HG03095 (cell line): ENCODE measurements around the gene NXF1.
"Not testable (repeated sequence)": the region's sequence is repeated elsewhere in the genome, so short reads cannot be mapped to it uniquely, and the experiment has no call there.

Source experiments
- ATAC-seq: cut with Tn5 transposase; IDR thresholded peaks from one replicate; pipeline ENCODE4 v1.9.1; 2021; ENCODE audit warnings: moderate library complexity; ENCODE audit not compliant: unreplicated experiment

Gene NXF1

DNA sequence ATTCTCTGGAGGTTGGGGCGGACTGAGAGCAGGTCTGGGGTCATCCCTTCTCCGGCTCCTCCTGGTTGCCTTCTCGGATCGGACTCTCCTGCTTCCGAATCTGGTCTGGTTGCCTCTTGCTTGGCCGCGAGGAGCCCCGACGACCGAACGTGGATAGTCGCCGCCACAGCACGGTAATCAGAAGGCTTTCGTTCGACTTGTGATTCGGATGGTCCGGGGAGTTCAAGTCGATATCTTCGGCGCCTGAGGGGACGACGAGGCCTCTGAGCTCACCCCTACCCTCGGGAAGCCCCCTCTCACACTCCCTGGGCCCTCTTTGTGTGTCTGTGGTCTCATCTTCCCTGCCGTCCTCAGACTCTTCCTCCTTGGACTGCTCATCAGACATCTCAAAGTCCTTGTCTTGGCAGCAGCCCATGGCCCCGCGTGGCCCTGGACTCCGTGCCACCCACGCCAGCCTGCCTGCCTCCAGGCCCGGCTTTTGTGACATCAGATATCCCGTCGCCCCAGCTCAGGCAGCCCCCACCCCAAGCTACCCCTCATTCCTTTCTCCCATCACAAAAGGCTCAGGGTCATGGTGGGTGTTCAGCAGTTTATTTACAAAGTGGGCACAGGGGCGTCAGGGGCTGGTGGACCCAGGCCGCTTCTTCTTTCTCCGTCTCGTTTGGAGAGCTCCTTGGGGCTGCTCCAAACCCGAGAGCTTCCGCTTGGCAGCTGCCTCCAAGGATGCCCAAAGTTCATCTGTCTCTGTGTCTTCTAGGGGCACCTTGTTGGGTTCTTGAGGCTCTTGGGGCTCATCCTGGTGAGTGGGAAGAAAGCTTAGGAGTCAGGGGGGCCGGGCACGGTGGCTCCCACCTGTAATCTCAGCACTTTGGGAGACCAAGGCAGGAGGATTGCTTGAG, 27.3 kb upstream of the NXF1 start, which contains the start of gene TEX54:
TEX54 (minus strand) TSS at position 506 of the 899 bp plus-strand sequence.
- peak; percentile 14 for ATAC-seq

DNA sequence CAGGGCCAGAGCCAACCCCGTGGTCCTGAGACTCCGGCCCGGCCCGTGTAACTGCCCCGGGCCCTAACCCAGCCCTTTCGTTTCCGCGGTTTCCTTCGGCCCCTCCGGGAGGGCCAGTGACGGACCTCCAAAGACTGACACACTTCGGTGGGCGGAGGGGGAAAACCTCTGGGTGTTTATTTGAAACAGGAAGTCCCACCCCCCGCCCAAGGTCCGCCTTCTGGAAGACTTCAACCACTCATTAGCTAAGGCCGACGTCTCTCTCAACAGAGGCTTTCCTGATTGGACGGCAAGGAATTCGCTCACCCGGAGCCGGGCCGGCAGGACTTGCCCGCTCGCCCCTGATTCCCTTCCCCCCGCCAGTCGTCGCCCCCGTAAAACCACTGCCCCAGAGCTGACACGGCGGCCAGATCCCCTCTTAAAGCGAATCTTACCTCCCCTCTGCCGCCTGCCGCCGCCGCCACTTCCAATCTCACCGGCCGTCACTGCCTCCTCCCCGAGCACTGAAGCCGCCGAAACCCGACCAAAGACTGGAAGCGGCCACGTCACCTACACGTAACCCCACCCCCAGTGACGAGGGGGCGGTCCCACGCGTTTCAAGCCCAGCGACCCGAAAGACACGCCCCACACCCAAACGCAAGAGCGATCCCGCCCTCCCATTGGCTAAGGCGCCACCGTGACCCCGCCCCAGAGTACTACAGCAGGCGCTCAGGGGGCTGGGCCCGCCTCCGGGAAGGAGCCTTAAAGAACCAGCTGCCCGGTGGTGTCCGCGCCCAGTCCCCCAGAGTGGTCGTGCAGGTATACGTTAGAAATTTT, 26.5 kb upstream of the NXF1 start, which contains the start of gene STX5:
STX5 (minus strand) TSS at position 532 of the 816 bp plus-strand sequence. CDS start 808 bp downstream, outside the sequence.
- ATAC-seq, result peak; percentile 78

DNA sequence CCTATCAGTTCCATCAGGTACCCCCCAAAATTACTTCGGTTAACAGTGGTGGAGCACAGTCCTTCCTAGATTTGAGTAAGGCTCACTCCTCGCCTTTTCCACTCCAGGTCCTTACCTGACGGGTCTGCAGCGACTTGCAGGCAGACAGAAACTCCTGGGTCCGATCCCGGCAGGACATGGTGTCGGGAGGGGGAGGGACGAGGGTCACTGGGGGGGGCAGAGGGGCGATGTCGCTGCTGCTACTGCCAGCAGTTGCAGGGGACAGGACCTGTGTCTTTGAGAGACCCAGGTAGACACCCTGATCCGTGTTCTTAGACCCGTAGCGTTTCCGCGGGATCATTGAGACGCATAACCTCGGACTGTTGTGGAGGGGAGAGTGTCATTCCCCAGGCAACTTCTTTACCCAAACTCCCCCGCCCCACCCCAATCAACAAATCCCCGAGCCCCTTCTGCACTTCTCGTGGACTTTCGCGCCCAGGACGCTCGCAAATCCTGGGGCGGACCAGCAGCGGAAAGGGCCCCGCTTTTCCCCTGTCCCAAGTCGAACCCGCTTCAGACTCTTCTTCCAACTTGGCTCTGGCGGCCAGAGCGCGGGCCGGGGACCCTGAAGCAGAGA, 25.8 kb upstream of the NXF1 start:
- peak; percentile 3 for ATAC-seq

DNA sequence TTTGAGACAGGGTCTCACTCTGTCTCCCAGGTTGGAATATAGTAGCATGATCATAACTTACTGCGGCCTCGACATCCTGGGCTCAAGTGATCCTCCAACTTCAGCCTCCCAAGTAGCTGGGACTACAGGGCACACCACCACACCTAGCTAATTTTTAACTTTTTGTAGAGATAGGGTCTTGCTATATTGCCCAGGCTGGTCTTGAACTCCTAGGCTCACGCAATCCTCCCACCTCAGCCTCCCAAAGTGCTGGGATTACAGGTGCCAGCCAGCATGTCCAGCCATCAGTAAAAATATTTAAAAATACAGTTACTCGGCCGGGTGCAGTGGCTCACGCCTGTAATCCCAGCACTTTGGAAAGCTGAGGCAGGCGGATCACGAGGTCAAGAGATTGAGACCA, 22.9 kb upstream of the NXF1 start:
- not testable (repeated sequence) for ATAC-seq

DNA sequence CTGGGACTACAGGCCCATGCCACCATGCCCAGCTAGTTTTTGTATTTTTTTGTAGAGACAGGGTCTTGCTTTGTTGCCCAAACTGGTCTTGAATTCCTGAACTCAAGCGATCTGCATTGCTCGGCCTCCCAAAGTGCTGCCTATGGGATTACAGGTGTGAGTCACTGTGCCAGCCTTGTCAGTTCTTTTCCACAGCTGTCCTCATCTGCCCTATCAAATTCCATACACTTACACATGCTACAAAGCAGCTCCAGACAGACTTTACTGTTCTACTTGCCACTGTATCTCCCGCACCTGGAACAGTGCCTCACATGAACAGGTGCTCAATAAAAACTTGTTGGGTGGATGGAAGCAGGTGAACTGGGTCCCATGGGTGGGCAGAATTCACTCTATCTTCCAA, 18.4 kb upstream of the NXF1 start:
- no peak for ATAC-seq

DNA sequence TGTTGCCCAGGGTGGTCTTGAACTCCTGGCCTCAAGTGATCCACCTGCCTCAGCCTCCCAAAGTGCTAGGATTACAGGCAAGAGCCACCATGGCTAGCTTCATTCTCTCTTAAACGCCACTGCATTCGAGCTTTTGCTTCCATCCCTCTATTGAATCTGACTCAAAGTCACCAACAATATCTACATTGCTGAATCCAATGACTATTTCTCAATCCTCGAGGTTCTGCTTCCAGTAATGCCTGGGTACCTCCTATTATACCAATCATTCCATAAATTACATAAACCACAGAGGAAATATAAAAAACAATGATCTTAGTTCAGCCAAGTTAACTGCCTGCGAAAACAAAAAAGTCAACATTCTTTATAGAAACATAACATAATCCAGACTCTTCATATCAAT, 11.9 kb upstream of the NXF1 start:
- ATAC-seq, result no peak

DNA sequence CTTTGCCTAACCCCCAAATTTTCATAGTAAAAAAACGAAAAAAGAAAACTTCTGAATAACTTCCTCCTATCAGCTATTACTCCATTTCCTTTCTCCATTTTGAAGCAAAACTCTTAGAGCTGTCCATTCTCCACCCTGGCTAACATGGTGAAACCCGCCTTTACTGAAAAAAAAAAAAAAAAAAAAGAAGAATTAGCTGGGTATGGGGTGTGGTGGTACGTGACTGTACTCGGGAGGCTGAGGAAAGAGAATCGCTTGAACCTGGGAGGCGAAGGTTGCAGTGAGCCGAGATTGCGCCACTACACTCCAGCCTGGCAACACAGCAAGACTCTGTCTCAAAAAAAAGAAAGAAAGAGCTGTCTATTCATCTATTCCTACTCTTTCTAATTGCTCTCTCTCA, 11.3 kb upstream of the NXF1 start:
- no peak for ATAC-seq

DNA sequence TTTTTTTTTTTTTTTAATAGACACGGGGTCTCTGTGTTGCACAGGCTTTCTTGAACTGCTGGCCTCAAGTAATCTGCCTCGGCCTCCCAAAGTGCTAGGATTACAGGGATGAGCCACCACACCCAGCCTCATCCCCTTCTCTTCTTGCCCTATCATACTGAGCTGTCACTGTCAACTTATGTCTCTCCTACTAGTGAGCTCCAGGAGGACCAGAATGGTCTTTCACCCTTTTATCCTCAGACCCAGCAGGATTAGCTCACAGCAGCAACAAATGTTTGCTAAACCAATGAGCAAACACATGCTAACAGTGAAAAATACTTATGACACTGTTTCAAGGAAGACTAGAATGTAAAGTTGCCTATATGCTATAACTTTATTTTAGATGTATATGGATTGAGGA, 6.4 kb upstream of the NXF1 start:
- no peak for ATAC-seq

DNA sequence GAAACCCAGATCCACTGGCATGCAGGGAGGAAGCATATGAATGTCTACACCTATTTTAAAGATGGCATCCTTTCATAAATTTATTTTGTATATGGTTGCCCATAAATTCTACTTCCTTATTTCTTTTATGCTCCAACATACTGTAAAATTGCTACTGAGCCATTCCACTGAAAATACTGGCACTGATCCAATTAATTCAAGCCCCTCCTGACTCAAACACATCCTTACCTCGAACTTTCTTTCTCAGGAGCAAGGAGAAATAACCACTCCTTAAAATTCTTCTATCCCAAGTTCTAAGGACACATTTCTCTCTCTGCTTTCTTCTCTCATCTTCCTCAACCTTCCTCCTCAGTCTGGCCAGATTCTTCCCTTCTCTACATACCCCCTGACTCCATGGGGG, 5.5 kb upstream of the NXF1 start:
- no peak for ATAC-seq

DNA sequence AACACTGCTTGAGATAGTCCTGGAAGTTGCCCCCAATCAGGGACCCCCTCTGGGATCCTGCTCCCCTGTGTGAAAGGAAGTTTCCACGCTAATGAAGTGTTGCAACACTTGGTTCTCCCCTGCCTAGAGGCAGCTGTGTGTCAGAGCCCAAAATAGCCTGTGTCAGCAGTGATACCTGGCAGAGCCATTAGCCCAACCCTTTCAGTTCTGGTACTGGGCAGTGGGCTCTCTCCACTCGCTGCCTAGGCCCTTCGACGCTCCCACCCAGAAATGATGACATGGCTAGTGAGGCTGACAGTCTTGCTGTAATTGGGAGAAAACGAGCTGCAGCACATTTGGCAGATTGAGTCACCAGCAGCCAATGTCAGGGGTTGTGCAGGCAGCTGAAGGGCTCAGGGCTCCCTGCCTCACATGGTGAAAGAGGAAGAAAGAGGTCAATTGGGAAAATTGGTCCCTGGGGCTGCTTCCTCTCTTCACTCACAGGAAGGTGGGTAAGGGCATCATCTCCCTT, 1.4 kb upstream of the NXF1 start:
- no peak for ATAC-seq

DNA sequence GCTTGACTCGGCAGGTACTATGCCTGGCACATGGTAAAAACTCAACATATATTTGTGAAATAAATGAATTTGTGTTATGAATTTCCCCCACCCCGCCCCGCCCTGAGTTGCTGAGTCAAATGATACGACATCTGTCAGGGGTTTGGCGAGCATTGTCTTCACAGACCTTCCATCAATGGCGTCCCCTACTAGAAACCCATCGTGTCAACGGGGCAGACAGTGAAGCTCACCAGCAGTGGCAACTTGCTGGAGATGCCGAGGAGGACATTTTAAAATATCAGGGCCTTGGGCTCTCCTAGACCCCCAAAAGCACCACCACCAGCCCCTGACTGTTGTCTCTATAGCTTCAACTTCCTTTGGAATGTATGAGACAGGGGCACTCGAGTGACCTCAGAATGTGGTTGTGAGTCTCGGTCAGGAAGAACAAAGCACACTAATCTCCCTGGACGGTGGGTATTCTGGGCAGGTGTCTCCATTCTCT, 761 bp upstream of the NXF1 start:
- no peak for ATAC-seq

DNA sequence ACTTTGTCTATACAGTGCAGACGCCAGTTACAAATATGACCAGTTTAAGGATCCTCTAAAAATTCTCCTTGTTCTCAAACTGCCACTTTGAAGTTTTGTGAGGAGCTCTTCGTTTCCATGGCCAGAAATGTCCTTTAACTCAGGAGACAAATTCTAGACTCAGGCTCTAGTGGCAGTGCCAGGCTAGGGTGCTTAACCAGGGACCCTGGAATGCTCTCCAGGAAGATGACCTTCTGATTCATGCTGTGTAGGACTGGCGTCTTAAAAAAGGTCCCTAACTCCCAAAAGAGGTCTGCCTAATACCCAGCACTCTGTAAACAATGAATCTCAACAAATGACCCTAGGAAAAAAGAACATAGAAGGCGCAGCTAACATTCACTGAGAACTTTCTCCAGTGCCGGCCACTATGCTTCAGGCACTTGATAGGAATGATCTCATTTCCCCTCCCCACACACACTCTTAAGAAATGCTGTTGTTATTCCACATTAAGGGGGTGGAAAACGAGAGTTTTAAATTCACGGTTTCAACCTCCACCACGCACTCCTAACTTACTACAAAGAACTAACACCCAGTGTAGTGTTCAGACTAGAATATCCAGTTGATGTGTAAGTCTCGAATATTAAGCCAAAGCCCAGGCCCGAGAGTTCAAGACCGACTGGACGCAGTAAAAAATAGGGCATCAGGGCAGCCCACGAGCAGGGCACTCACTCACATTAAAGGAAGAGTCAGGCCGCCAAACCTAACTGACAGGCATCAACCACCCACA, 747 bp downstream of the NXF1 start:
- no peak for ATAC-seq

DNA sequence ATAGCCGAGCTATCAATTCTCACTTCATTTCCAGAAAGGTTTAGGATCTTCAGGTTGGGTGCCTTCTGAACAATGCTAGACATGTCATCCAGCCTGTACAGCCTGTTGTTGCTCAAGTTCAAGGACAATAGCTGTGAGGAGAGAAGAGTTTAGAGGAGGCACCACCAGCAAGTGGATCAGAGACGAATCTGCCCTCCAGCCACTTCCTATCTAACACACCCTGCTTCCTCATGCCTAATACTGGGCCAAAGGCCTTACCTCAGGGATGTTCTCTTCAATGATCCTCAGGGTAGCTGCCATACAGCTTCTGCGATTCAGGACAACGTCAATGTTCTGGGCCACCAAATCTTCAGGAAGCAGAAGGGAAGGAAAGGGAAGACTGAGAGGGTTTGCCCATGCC, 4.2 kb downstream of the NXF1 start:
- ATAC-seq, result no peak

DNA sequence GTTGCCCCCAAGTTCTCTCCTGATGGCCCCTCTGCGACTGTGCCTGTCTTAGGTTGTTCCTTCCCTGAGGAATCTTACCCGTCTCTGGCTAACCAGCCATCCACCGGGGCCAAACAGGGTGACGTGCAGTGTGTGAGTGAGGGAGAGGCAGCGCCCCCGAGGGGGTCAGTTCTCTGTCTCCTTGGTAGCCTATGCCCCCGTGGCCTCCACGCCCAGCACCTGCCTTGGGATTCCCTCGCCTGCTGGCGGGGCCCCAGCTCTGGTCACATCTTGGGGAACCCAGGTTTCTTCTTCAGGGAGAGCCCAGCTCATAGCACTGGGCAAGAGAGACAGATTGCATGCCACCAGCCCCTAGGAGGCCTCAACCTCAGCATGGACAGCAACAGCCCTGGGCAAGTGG, 5.8 kb downstream of the NXF1 start:
- no peak for ATAC-seq

DNA sequence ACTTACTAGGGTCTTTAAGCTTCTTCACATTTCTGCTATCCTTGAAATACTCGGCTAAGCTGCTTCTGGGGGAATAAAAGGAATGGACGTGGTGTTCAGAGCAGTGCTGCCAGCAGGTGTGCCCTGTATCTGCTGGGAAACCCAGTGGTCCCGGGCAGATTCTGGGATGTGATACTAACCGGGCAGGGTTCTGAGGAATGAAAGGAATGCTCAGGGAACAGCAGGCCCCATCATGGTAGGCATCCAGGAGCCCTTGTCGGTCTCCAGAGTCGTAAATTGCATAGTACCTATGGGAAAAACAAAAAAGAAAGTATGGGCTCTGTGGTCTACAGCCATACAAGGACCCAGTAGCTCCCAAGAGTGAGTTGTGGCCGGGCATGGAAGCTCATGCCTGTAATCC, 9.0 kb downstream of the NXF1 start:
- ATAC-seq, result no peak

DNA sequence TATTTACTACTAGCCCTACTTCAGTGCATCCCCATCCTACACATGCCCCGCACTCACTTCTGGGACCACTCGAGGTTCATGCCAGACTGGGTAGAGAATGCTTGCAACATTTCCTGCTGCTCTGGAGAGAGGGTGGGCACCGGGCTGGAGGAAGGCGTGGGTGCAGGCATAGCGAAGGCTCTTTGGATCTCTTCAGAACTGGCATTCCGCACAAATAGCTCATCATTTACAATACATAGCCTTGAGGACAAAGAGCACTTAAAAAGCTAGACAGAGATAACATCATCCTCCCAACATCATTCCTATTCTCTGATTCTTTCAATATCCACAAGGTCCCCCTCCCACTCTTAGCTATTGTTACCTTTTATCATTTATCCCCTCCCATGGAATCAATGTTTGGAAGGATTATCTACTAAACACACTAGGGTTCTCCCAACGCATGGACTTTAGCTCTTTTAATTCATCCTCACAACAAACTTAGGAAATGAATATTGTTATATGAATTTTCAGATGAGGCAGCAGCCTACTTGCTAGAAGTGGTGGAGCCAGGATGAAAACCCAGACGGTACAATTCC, 11.0 kb downstream of the NXF1 start:
- ATAC-seq, result no peak

DNA sequence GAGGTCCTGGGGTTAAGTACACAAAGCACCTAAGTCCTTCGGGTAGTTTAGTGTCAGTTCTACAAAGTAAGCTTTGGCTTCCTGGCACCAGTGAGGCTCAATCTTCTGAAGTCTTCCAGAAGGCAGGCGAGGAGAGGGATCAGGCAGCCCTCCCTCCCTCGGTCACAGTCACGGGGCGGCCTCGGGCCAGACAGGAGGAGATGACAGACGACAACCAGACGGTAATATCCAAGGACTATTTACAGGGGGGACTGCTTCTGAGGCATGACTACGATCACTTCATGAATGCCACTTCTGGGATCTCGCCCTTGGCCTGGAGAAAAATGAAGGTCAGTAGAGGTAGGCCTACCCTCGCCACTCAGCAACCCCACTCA, 13.1 kb downstream of the NXF1 start:
- ATAC-seq, result no peak

DNA sequence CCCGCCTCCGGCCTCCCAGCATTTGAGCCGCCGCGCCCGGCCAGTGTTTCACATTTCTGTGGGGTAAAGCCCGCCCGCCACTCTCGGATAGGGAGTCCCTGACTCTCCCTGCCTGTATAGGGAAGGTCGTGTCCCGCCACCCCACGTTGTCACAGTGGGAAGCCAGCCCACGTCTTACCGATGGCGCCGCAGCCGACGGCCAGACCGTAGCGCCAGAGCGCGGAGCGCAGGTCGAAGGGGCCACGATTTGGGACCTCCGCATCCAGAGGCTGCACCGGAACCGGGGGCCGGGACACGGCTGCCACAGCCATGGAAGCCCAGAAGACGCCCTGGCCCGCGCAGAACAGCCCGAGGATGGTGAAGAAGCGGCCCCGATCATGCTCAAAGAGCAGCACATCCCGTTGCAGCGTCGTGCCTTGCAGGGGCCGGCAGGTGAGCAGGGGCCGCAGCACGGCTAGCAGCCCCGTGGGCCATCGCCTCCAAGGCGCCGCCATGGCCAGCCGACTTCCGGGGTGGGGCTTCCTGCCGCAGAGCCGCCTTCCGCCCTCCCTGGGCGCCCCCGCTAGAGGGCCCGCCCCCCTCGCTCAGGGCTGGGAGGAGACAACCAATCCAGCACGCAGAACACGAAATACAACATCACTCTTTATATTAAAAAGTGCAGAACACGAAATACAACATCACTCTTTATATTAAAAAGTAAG, 13.6 kb downstream of the NXF1 start, which contains the start of gene TMEM223:
TMEM223 (minus strand) TSS at position 506 of the 701 bp plus-strand sequence; CDS start at position 494, 12 bp downstream.
- ATAC-seq, result peak; percentile 71

DNA sequence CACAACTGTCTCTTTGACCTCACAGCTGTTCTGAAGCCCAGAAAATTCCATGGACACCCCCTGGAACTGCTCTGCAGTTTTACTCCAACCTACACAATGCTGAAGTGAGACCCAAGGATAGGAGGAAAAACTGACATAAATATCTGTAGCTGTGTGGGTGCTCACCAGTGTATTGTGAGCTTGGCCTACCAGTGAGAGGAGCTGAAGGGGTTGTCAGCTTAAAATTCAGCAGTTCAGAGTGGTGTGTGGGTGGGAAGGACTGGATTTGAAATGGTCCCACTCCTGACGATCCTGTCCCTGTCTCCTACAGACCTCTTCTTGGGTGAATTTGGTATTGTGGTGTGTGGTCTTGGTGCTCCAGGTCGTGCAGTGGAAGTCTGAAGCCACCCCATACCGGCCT, 15.7 kb downstream of the NXF1 start:
- no peak for ATAC-seq
